GM21529 (cell line): ENCODE results near the gene TRAF6.
A peak's percentile ranks its signal among the peaks of the same experiment; 100 is the strongest.
"Not testable (repeated sequence)": the region's sequence is repeated elsewhere in the genome, so short reads cannot be mapped to it uniquely, and the experiment has no call there.

Experiments
- ATAC-seq: cut with Tn5 transposase; IDR thresholded peaks from one replicate; pipeline ENCODE4 v1.9.1; 2021; ENCODE audit not compliant: unreplicated experiment

TRAF6 gene

GRCh38 chr11:36493332-36493731 is 16.7 kb downstream of the TRAF6 start:
- ATAC-seq = no peak

GRCh38 chr11:36492724-36493304 is 17.3 kb downstream of the TRAF6 start:
- peak; percentile 59 for ATAC-seq

- no peak for ATAC-seq
Observed at GRCh38 chr11:36490026-36490806, 19.9 kb downstream of the TRAF6 start.

GRCh38 chr11:36488096-36488495 is 22.0 kb downstream of the TRAF6 start:
- ATAC-seq = peak; percentile 69

- no peak for ATAC-seq
Observed at GRCh38 chr11:36487619-36488018, 22.5 kb downstream of the TRAF6 start.

GRCh38 chr11:36485298-36486002 is 24.6 kb downstream of the TRAF6 start:
- ATAC-seq = no peak

- not testable (repeated sequence) for ATAC-seq
Observed at GRCh38 chr11:36483042-36483441, 27.0 kb downstream of the TRAF6 start.

GRCh38 chr11:36480833-36481232 is 29.2 kb downstream of the TRAF6 start:
- ATAC-seq = no peak

GRCh38 chr11:36478700-36479329 is 31.3 kb downstream of the TRAF6 start:
- ATAC-seq = no peak

GRCh38 chr11:36475192-36475591 is 34.9 kb downstream of the TRAF6 start:
- ATAC-seq = no peak

GRCh38 chr11:36471577-36471976 is 38.5 kb downstream of the TRAF6 start:
- no peak for ATAC-seq

- ATAC-seq = no peak
Observed at GRCh38 chr11:36469881-36470802, 39.9 kb downstream of the TRAF6 start.

GRCh38 chr11:36469063-36469462 is 41.0 kb downstream of the TRAF6 start:
- no peak for ATAC-seq

GRCh38 chr11:36467916-36468315 is 42.2 kb downstream of the TRAF6 start:
- ATAC-seq = no peak

GRCh38 chr11:36467012-36467411 is 43.1 kb downstream of the TRAF6 start:
- ATAC-seq = no peak

- ATAC-seq = no peak
Observed at GRCh38 chr11:36465449-36466163, 44.5 kb downstream of the TRAF6 start.

GRCh38 chr11:36464720-36465119 is 45.4 kb downstream of the TRAF6 start:
- ATAC-seq = no peak

- ATAC-seq = no peak
Observed at GRCh38 chr11:36463781-36464180, 46.3 kb downstream of the TRAF6 start.

- no peak for ATAC-seq
Observed at GRCh38 chr11:36462321-36462720, 47.8 kb downstream of the TRAF6 start.

GRCh38 chr11:36460220-36460619 is 49.9 kb downstream of the TRAF6 start:
- ATAC-seq = no peak
